Measurements from ENCODE around the gene MED12L.
A peak's percentile ranks its signal among the peaks of the same experiment; 100 is the strongest.

Gene MED12L

GRCh38 chr3:151142929-151143328, 57.5 kb downstream of the MED12L start:
- TF ChIP-seq GATA3 (IDR thresholded peaks at IDR 0.05; ENCODE audit: low read depth, low read length), result no peak
- TF ChIP-seq GATA2 (IDR thresholded peaks at IDR 0.05; ENCODE audit: low read depth, low read length), result no peak

GRCh38 chr3:151144016-151144415, 58.6 kb downstream of the MED12L start:
- TF ChIP-seq GATA2 (IDR thresholded peaks at IDR 0.05; ENCODE audit: low read depth, low read length) (no peak), GATA3 (IDR thresholded peaks at IDR 0.05; ENCODE audit: low read depth, low read length) (no peak)

- no peak for TF ChIP-seq GATA3 (IDR thresholded peaks at IDR 0.05; ENCODE audit: low read depth, low read length)
- no peak for TF ChIP-seq GATA2 (IDR thresholded peaks at IDR 0.05; ENCODE audit: low read depth, low read length)
Measured at GRCh38 chr3:151144760-151145159, 59.3 kb downstream of the MED12L start.

- peak; percentile 47 for TF ChIP-seq GATA3 (IDR thresholded peaks at IDR 0.05; ENCODE audit: low read depth, low read length)
- TF ChIP-seq GATA2 (IDR thresholded peaks at IDR 0.05; ENCODE audit: low read depth, low read length), result no peak
Measured at GRCh38 chr3:151145713-151146070, 60.2 kb downstream of the MED12L start.

GRCh38 chr3:151146071-151146730, 60.7 kb downstream of the MED12L start:
- TF ChIP-seq GATA3 (IDR thresholded peaks at IDR 0.05; ENCODE audit: low read depth, low read length) (peak; percentile 3; the same call in 1 of the 2 replicates), GATA2 (IDR thresholded peaks at IDR 0.05; ENCODE audit: low read depth, low read length) (peak; percentile 88)

- TF ChIP-seq GATA2 (IDR thresholded peaks at IDR 0.05; ENCODE audit: low read depth, low read length) (0 out of 2 replicates have a peak, but pooled peaks have one; percentile 29), GATA3 (IDR thresholded peaks at IDR 0.05; ENCODE audit: low read depth, low read length) (no peak)
Measured at GRCh38 chr3:151146731-151147091, 61.2 kb downstream of the MED12L start.

- TF ChIP-seq GATA2 (IDR thresholded peaks at IDR 0.05; ENCODE audit: low read depth, low read length) (no peak), GATA3 (IDR thresholded peaks at IDR 0.05; ENCODE audit: low read depth, low read length) (no peak)
Measured at GRCh38 chr3:151147299-151147698, 61.8 kb downstream of the MED12L start.

GRCh38 chr3:151152455-151153079, 67.1 kb downstream of the MED12L start:
- TF ChIP-seq GATA3 (IDR thresholded peaks at IDR 0.05; ENCODE audit: low read depth, low read length) (no peak), GATA2 (IDR thresholded peaks at IDR 0.05; ENCODE audit: low read depth, low read length) (no peak)

GRCh38 chr3:151154566-151154965, 69.1 kb downstream of the MED12L start:
- TF ChIP-seq GATA2 (IDR thresholded peaks at IDR 0.05; ENCODE audit: low read depth, low read length) (no peak), GATA3 (IDR thresholded peaks at IDR 0.05; ENCODE audit: low read depth, low read length) (no peak)

GRCh38 chr3:151155409-151156128, 70.1 kb downstream of the MED12L start:
- TF ChIP-seq GATA2 (IDR thresholded peaks at IDR 0.05; ENCODE audit: low read depth, low read length), result no peak
- TF ChIP-seq GATA3 (IDR thresholded peaks at IDR 0.05; ENCODE audit: low read depth, low read length), result no peak

- TF ChIP-seq GATA3 (IDR thresholded peaks at IDR 0.05; ENCODE audit: low read depth, low read length), result no peak
- no peak for TF ChIP-seq GATA2 (IDR thresholded peaks at IDR 0.05; ENCODE audit: low read depth, low read length)
Measured at GRCh38 chr3:151156618-151157216, 71.3 kb downstream of the MED12L start.

- no peak for TF ChIP-seq GATA2 (IDR thresholded peaks at IDR 0.05; ENCODE audit: low read depth, low read length)
Measured at GRCh38 chr3:151159806-151160205, 74.3 kb downstream of the MED12L start.

GRCh38 chr3:151165226-151165625, 79.8 kb downstream of the MED12L start:
- TF ChIP-seq GATA3 (IDR thresholded peaks at IDR 0.05; ENCODE audit: low read depth, low read length) (no peak), GATA2 (IDR thresholded peaks at IDR 0.05; ENCODE audit: low read depth, low read length) (no peak)

- TF ChIP-seq GATA2 (IDR thresholded peaks at IDR 0.05; ENCODE audit: low read depth, low read length) (no peak), GATA3 (IDR thresholded peaks at IDR 0.05; ENCODE audit: low read depth, low read length) (no peak)
Measured at GRCh38 chr3:151166161-151166560, 80.7 kb downstream of the MED12L start.
